HG02852 (cell line): ENCODE data around the gene AGTPBP1.

Experiments
- ATAC-seq: cut with Tn5 transposase; IDR thresholded peaks from one replicate; pipeline ENCODE4 v1.9.1; 2021; ENCODE audit warnings: mild to moderate bottlenecking, moderate library complexity; ENCODE audit not compliant: unreplicated experiment

AGTPBP1 gene

DNA sequence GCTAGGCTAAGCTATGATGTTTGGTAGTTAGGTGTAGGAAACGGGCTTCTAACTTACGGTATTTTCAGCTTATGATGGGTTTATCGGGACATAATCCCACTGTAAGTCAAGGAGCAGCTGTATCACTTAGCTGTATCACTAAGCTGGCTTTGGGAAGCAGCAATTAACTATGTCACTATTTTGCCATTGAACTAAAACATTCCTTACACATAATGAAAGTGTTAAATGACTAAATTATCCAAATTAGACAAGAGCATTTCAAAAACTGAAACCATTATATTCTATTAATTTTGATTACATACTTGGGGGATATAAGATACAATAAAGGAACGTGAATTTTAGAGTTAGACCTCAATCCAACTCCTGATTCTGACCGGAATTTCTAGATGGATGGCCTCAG, 188.3 kb downstream of the AGTPBP1 start:
- ATAC-seq = no peak

DNA sequence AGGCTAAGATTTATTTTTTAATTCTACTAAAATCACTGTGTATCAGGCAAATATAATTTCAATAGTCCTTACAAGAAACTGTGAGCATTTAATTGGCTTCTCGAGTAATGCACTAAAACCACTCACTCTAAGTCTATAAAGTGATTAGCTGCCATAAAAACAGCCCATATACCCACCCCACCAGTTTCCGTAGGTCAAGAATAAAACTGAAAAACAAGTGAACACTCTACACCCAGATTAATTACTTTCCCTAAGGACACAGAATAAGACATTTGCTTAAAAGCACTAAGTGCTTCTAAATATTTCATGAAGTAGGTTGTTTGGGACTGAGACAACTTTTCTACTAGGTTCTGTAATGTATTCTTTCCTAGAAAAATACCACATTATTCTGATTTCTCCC, 194.2 kb downstream of the AGTPBP1 start:
- ATAC-seq = no peak

DNA sequence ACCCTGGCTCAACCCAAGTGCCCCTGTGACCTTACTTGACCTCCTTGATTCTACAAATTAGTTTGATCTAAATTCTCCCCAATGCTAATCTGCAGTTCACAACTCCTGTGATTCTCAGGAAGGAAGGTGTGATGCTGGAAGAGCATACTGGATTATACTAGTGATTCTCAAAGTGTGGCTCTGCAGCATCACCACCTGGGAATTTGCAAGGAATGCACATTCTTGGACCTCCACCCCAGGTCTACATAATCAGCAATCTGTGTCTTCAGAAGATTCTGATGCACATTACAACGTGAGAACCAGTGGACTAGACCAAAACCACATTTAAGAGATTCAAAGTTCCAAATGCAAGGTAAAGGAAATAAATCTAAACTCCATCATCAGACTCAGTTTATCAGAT, 198.6 kb downstream of the AGTPBP1 start:
- no peak for ATAC-seq

DNA sequence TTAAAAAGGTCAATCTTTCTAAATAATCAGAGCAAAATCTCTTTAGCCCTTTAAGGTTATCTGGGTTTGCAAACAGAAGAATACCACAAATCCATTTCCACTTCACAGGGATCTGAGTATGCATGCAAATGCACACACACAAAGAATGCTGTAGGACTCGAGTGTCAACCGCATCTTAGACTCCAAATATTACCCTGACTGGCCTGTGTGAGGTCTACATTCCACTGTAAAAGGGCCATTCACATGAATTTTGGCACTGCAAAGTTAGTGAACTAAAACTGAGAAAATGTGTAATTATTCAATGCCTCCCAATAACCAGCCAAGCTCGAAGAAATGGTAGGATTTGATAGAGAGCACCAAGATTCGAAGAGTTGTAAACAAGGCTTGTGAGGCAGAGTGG, 199.9 kb downstream of the AGTPBP1 start:
- no peak for ATAC-seq

DNA sequence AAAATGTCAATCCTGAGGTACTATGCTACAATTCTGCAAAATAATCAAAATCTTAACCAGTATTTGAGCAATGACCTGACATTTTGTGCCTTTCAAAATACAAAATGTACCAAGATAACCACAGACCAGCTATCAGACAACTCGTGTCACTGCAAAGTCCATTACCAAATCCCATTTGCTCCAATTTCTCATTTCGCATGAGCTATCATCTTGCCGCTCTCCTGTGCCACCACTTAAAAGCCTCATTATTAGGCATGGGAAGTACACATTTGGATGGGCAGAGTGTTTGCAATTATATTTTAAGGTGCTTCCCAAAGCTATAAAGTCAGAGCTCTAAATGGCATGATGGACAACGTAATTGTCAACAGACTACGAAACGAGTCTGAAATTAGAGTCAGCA, 205.2 kb downstream of the AGTPBP1 start:
- ATAC-seq = no peak

DNA sequence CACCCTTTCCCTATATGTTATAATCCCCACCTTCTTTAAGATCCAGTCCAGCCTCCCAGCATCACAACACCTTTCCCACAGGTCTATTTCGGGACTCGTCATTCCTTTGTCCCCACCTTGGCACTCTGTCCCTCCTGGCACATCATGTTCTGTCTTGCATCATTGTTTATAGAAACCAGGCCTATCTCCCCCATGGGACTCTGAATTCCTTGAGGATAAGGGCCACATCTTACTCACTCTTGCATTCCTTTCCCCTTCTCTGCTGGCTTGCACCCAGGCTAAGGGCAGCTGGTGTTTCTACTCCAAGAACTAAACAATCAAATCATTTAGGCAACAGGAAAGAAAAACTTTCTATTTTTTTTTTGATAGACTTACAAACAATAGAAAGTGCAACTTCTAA, 205.7 kb downstream of the AGTPBP1 start:
- ATAC-seq = no peak

DNA sequence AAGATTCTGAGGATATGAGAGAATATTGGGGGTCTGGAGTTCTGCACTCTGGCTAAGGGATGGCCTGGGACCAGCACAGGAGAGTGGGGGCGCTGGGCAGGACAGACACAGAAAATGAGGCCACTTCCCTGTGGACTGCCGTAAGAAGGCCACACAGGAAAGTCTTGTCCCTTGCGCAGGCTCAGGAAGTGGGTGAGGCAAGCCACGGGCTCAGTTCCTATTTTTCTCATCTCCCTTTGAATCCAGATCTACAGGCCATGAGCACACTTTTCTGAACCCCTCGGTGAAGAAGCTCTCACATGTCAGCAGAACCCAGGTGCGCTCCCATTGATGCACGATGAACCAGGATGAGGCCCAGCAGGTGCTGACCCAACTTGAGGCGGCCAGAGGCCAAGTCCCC, 207.4 kb downstream of the AGTPBP1 start:
- ATAC-seq = no peak

DNA sequence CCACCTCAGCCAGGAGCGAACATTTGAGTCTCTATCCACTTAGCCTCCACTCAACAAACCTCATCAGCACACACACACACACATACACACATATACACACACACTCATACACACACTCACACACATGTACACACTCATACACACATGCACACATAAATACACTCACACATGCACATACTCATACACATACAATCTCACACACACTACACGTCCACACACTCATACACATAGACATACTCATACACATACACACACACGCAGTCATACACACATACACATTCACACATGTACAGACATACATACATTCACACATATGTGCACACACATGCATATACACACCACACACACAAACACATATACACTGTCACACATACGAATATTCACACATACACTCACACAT, 208.2 kb downstream of the AGTPBP1 start:
- ATAC-seq = no peak

DNA sequence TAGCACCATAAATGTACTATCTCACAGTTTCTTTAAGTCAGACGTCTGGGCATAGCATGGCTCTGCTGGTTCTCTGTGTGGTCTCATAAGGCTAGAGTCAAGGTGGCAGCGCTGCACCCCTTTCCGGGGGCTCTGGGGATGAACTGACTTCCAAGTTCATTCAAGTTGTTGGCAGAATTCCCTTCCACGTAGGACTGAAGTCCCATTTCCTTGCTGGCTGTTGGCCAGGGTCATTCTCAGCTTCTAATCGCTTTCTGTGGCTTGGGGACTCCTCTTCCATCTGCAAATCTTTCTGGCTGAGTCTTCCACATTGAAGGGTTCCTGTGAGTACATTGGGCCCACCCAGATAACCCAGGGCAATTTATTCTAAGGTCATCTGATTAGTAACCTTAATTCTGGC, 211.0 kb downstream of the AGTPBP1 start:
- no peak for ATAC-seq

DNA sequence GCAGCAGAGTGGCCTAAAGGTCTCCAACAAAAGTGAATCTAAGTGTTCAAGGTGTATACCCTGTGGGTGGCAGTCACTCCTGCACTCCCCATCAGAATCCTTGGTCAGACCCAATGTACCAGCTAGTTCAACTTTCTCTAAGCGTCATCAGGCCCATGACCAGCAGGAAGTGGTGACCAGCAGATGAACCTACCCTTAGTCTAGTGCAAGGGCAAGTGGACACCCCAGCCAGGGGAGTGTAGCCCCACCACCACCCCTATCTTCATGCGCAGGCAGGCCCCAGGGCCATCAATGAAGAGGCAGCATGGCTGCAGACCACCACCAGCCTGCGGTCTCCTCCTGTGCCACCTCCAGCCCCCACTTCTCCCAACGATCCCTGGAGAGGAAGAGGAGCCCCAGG, 213.1 kb downstream of the AGTPBP1 start:
- ATAC-seq = no peak

DNA sequence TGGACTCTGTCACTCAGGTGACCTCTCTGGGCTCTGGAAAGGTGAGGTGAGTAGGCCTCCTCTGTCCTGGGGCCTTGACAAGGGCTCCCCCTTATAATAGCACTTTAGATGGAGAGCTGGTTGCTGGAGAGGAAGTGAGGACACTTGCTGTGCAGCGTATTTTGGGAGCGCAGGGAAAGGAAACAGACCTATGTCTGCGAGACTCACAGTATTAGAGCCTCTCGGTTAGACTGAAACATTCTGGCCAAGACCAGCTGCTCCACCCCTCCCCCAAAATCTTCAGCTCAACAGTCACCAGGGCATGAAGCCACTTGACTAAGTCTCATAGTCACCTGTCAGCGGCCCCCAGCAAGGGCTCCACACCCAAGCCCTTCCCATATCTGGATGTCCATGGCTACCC, 213.6 kb downstream of the AGTPBP1 start:
- no peak for ATAC-seq

DNA sequence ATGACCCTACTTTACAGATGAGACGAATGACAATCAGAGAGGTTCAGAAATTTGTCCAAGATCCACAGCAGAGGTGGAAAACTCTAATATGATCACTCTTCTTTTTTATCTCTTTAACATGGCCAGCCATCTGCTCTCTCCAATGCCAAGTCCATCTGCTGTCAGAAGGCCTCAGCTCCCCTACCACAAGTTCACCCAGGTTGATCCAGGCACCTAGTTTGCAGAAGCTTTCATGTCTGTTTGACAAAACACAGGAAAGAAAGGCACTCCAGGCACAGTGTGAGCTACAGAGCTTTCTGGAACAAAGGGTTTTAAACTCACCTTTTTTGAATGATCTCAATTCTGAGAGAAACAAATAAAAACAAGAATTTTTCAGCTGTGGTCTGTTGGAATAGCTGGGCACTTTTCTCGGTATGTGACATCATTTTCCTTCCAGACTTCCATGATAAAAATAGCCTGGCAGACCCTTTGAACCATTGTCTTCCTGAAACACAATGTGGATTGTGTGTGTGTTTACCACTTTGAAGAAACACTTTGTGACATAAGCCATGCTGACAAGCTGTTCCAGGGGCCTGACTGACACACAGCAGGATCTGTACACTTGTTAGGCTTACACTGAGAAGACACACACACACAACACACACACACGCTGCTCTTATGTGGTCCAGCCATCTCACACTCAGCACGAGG, 214.3 kb downstream of the AGTPBP1 start:
- ATAC-seq = no peak

DNA sequence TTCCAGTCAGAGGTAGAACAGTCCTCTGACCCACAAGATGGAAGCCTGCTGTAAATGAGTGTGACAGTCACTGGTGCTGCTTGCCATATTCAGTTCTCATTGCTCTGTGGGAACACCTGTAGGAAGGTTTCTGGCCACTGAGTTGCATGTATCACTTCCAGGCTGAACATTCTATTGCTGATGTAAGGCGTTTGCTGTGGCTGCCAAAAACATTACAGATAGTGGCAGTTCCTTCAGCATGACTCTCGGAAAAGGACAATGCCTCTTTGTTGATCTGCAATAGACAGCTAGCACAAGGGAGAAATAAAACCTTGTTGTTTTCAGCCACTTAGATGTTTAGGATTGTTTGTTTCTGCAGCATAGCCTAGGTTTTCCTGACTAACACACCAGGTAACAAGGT, 217.2 kb downstream of the AGTPBP1 start:
- no peak for ATAC-seq

DNA sequence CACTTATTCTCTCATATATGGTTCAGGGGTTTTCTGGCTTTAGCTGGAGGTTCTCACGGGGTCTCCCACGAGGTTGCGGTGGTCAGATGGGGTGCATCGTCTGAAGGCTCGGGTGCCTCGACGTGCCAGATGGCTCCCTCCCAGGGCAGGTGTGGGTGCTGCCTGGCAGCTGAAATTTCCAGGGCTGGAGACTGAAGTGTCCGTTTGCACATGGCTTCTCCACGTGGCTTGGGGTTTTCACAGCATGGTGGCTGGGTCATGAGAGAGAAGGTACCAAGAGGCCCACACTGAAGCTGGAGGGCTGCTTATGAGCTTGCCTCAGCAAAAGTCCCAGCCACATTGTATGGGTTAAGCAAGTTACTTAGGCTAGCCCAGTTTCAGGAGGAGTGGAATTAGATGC, 218.6 kb downstream of the AGTPBP1 start:
- ATAC-seq = no peak

DNA sequence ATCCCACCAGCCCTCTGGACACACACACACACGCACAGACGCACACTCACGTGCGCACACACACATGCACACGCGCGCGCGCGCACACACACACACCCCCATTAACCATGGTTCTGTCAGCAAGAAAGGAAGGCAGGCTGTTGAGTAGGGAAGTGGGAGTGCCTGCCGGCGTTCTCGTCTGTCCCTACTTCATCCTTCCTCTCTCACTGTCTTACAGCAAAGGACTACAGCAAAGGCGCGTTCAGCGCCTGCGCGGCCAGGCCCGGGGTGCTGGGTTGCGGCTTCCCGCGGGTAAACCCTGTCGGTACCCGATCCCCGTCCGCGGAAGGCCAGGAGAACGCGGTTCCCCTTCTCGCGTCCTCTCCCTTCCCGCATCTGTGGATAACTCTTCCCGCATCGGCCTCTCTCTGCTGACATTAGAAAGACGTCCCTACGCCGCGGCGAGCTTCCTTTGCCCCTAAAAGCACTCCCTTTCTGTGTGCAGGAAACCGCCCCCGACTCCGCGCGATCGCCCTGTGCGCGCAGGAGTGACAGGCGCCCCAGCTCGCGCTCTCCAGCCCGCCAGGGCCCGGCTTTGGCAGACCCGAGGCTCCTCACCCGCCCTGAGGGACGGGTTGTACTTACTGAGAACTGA, 219.2 kb downstream of the AGTPBP1 start:
- peak; percentile 59 for ATAC-seq

DNA sequence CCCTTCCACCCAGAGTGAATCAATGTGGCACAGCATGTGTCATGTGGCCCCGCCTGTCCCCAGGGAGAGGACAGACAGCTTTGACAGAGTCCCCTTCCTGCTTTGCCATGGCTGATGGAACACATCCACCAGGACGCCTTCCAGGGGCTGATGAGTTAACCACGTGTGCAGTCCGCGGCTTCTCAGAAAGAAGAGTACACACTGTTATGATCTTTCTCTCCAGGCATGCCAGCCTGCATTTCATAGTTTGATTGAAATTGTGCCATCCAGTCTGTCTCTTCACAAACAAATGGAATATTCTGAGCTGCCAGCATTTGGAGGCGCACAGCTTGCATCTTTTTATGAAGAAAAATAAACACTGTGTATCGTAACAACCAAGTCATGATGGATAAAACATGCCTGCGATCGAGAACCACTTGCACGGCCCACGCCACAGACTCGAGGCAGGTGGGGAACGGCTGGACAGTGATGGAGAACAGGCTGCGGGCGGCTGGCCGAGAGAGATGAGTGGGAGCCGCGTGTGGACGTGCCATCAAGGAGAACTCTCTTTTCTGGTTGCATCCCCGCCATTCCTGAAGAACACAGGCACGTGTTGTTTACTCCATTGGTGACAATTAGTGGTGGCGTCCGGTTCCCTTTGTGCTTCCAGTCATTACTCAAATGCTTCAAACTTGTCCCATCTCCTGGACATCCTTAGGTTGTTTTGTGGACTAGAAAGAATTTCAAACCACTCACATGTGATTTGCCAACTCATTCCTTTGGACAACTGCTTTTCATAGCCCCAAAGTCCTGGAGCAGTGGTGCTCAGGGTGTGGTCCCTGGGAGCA, 220.2 kb downstream of the AGTPBP1 start:
- no peak for ATAC-seq

DNA sequence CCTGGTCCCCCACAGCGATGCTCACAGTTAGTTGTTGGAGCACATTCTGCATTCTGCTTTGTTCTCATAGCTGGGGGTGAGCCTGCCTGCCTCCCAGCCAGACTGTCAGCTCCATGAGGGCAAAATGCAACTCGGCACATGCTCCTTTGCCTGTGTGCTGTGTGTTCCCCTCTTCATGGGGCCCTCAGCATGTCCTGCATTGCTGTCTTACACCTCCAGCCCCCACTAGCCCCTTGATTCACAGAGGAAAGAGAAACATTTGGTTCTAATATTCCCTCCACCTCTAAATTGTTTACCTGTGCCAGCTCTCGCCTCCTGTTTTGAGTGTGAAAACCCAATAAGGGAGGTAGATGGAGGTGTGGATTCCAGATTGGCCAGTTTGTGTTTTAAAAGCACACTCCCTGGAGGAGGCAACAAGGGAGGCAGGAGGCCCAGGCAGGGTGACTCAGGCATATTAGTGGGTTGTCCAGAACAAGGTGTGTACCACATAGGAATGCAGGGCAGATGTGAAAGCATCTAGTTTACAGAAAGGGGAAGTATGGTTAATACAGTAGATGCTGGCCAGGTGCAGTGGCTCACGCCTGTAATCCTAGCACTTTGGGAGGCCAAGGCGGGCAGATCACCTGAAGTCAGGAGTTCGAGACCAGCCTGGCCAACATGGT, 224.6 kb downstream of the AGTPBP1 start:
- ATAC-seq = no peak

DNA sequence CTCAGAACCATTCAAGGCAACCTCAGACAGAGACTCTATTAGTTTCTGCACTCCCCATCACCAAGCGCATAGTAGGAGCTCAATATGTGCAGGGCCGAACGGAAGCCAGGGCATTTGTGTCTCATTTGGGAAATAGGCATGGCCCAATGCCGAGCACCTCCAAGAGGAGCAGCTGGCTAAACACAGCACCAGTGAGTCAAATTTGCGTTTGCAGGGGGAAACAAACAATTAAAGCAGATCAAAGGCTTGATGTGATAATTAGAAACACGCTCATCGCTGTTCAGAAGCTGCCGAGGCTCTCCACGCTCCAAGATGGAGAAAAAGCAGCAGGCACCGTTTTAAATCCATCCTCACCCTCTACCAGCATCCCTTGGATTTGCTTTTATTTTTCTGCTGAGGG, 225.3 kb downstream of the AGTPBP1 start:
- ATAC-seq = no peak

DNA sequence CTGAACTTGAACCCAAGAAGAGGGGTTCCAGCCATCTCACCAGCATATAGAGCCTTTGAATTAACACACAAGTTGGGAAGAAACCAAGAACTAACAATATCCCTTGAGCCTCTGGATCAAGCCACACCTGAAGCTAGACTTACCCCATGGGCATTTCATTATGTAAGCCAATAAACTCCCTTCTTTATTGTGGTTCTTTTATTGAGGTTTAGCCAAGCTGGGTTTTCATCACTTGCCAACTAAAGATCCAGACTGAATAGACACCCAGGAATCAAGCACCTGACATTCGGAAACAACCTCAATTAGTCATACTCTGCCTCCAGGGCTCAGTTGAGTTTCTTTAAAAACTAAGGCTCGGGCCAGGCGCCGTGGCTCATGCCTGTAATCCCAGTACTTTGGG, 226.7 kb downstream of the AGTPBP1 start:
- no peak for ATAC-seq

DNA sequence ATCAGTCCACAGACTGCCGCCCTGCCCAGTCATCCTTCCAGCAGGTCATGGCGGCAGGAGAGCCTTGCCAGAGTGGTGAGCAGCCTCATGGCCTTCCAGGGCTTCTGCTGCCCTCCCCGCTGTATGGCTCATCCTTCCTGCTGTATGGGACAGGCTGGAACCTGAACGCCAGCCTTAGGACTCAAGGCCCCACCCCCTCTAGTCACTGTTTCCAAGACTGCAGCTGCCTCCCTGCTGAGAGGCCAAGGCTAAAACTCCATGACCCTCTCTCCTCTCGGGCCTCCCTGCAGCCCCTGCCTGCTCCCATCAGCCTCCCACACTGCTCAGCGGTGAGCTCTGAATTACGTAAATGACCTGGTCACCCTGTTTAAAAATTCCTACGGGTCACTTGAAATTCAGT, 227.5 kb downstream of the AGTPBP1 start:
- ATAC-seq = no peak

DNA sequence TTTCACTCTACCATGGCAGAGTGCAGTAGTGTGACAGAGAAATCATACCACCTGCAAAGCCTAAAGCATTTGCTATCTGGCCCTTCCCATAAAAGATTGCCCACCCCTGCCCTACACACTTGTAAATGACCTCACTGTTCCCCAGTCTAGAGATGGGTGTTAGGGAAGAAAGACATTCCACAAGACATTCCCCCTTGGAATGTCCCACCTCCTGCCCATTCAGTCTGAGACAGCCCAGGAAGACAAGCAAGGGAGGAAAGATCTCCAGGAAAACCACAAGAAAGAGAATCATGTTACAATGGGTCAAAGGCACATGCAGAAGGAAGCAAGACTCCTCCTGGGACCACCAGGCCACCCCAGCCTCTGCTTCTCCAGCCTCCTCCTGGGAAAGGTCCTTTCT, 230.0 kb downstream of the AGTPBP1 start:
- ATAC-seq = no peak
